ENCODE results near the gene ARHGEF38.

The ARHGEF38 gene

GRCh38 chr4:105619188-105619931 is 66.9 kb downstream of the ARHGEF38 start:
- no peak for DNase-seq

GRCh38 chr4:105620640-105621323 is 68.4 kb downstream of the ARHGEF38 start:
- no peak for DNase-seq

- DNase-seq: no peak
Measured at GRCh38 chr4:105622269-105622668, 69.8 kb downstream of the ARHGEF38 start.

GRCh38 chr4:105623099-105623498 is 70.7 kb downstream of the ARHGEF38 start:
- DNase-seq: no peak

- DNase-seq: no peak
Measured at GRCh38 chr4:105624530-105624929, 72.1 kb downstream of the ARHGEF38 start.

- DNase-seq: no peak
Measured at GRCh38 chr4:105625214-105625613, 72.8 kb downstream of the ARHGEF38 start.

GRCh38 chr4:105626846-105627245 is 74.4 kb downstream of the ARHGEF38 start:
- no peak for DNase-seq

GRCh38 chr4:105627620-105628019 is 75.2 kb downstream of the ARHGEF38 start:
- DNase-seq: no peak

- no peak for DNase-seq
Measured at GRCh38 chr4:105630670-105631655, 78.5 kb downstream of the ARHGEF38 start.

GRCh38 chr4:105631818-105632400 is 79.5 kb downstream of the ARHGEF38 start:
- no peak for DNase-seq

GRCh38 chr4:105632599-105632998 is 80.2 kb downstream of the ARHGEF38 start:
- DNase-seq: no peak

GRCh38 chr4:105633241-105633640 is 80.8 kb downstream of the ARHGEF38 start:
- DNase-seq: no peak

GRCh38 chr4:105634402-105635080 is 82.1 kb downstream of the ARHGEF38 start:
- DNase-seq: no peak

GRCh38 chr4:105637408-105638176 is 85.2 kb downstream of the ARHGEF38 start:
- DNase-seq: no peak

GRCh38 chr4:105641845-105642244 is 89.4 kb downstream of the ARHGEF38 start:
- no peak for DNase-seq

- DNase-seq: no peak
Measured at GRCh38 chr4:105644257-105644656, 91.8 kb downstream of the ARHGEF38 start.

- DNase-seq: no peak
Measured at GRCh38 chr4:105645440-105645839, 93.0 kb downstream of the ARHGEF38 start.

- DNase-seq: no peak
Measured at GRCh38 chr4:105650190-105650589, 97.8 kb downstream of the ARHGEF38 start.

GRCh38 chr4:105651884-105652283 is 99.5 kb downstream of the ARHGEF38 start:
- DNase-seq: no peak

- DNase-seq: no peak
Measured at GRCh38 chr4:105652286-105652888, 100.0 kb downstream of the ARHGEF38 start.

Measured in amniotic stem cell (primary cell).